NCI-H526 (cell line): Measurements from ENCODE around the gene UTP11.
A peak's percentile ranks its signal among the peaks of the same experiment; 100 is the strongest.
"Not testable (repeated sequence)": the region's sequence is repeated elsewhere in the genome, so short reads cannot be mapped to it uniquely, and the experiment has no call there.

ENCODE experiments used
- DNase-seq, 2 experiments: peaks; one replicate each; lab custom pipeline; 2025; lab: John Stamatoyannopoulos, UW

The UTP11 gene, protein sequence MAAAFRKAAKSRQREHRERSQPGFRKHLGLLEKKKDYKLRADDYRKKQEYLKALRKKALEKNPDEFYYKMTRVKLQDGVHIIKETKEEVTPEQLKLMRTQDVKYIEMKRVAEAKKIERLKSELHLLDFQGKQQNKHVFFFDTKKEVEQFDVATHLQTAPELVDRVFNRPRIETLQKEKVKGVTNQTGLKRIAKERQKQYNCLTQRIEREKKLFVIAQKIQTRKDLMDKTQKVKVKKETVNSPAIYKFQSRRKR

GRCh38 chr1:38012363-38013226 is at the start of gene UTP11:
UTP11 (plus strand) TSS chr1:38012734; CDS start chr1:38012803, 69 bp downstream.
- DNase-seq: peak; percentile 100

DNA sequence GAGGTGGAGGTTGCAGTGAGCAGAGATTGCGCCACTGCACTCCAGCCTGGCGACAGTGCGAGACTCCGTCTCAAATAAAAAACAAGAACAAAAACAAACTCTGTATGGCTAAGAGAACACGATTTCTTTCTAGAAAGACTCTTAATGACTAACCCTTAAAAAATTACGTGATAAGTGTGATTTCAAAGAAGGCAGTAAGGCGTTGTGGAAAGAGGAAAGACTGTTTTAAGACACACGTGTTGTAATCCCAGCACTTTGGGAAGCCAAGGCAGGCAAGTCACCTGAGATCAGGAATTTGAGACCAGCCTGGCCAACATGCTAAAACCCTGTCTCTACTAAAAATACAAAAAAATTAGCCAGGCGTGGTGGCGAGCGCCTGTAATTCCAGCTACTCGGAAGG is 48.4 kb upstream of the UTP11 start:
- not testable (repeated sequence) for DNase-seq

DNA sequence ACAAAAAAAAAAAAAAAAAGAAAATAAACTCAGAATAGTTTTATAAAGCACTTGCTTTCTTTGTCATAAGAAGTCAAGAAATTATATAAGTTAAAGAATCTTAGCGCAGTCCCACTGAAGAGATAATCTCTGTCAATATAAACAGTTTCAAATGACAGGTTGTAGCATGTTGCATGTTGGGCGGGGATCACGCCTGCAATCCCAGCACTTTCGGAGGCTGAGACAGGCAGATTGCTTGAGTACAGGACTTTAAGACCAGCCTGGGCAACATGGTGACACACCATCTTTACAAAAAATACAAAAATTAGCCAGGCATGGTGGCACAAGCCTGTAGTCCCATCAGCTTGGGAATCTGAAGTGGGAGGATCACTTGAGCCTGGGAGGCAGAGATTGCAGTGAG is 47.2 kb upstream of the UTP11 start:
- DNase-seq: no peak

GRCh38 chr1:37973684-37974083 is 38.9 kb upstream of the UTP11 start:
- DNase-seq: not testable (repeated sequence)

DNA sequence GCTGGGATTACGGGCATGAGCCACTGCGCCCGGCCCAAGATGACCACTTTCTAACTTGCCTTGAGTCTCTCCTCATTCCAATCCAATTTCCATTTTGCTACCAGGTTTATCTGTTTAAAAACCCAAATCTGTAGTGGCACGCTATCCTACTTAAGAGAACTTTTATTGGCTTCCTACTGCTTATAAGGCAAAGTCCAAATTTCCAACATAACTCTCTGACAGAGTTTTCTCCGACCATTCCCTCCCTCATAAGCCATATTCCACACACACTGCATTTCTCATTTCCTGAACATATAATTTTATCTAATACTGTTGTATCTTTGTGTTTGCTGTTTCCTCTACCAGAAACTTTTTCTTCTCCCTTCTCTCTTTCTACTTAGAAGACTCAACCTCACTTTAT is 38.0 kb upstream of the UTP11 start:
- DNase-seq: no peak

DNA sequence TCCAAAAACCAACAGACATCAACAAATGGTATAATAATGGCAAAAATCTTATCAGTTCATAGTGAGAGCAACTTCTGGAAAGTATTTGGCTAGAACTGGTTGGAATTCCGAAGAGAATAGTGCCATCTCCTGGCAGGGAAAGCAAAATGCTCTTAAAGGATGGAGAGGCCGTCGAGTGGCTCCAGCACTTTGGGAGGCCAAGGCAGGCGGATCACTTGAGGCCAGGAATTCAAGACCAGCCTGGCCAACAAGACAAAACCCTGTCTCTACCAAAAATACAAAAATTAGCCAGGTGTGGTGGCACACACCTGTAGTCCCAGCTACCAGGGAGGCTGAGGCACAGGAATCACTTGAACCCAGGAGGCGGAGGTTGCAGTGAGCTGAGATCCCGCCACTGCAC is 37.5 kb upstream of the UTP11 start:
- DNase-seq: peak; percentile 71 to 86

DNA sequence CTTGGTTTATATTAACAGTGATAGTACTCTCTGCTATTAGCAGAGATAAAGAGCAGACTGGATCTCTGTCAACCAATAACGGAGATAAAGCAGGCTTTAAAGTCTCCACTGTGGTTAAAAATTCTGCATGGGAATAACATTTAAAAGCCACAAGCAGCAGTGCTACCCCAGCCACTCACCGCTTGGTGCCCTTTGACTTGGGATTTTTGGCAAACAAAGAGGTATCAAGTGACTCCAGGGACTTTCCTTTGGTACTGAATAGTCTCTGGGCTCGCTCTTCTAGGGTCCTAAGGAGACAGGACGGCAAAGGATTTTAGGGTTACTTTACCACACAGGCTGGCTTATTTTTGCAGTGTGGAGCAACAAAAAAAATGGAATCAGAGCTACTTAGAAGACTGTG is 34.0 kb upstream of the UTP11 start:
- no peak for DNase-seq

DNA sequence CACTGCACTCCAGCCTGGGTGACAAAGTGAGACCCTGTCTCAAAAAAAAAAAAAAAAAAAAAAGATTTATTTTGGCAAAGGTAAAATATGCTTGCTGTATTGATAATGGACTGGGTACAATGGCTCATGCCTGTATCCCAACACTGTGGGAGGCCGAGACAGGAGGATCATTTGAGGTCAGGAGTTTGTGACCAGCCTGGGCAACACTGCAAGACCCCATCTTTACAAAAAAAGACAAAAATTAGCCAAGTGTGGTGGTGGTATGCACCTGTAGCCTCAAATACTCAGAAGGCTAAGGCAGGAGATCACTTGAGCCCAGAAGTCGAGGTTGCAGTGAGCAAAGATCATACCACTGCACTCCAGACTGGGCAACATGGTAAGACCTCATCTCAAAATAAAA is 29.0 kb upstream of the UTP11 start:
- no peak for DNase-seq

GRCh38 chr1:37987679-37988078 is 24.9 kb upstream of the UTP11 start:
- no peak for DNase-seq

- DNase-seq: peak in 1 of 2 experiments; percentile 67
These were observed 23.1 kb upstream of the UTP11 start for GRCh38 chr1:37989361-37989930.

- DNase-seq: no peak
These were observed 17.5 kb upstream of the UTP11 start for GRCh38 chr1:37994886-37995566.

DNA sequence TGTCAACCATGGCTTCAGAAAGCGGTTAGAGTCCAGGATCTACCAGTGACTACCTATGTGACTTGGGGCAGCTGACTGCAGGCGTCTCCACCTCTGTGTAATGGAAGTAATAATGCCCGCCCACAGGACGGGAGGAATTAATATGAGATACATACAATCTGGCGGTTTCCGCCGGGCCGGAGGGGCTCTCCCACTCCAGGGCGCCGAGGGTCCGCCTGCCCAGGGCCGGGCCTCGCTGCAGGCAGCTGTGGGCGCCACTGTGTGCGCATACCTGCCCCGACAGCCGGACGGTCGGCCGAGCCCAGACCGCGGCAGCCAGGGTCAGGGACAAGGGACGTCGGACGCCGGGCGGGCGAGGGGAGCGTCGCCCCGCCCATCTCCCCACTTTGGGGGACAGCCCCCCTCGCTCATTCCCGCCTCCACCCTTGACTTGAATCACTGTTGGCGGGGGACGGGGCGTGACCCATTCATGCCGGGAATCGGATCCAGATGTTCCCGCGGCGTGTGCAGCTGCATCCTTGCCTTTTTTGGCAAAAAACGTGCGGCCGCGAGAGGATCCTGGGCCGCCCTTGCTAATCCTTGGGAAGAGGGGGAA is 16.7 kb upstream of the UTP11 start:
- peak; percentile 50 to 87 for DNase-seq

DNA sequence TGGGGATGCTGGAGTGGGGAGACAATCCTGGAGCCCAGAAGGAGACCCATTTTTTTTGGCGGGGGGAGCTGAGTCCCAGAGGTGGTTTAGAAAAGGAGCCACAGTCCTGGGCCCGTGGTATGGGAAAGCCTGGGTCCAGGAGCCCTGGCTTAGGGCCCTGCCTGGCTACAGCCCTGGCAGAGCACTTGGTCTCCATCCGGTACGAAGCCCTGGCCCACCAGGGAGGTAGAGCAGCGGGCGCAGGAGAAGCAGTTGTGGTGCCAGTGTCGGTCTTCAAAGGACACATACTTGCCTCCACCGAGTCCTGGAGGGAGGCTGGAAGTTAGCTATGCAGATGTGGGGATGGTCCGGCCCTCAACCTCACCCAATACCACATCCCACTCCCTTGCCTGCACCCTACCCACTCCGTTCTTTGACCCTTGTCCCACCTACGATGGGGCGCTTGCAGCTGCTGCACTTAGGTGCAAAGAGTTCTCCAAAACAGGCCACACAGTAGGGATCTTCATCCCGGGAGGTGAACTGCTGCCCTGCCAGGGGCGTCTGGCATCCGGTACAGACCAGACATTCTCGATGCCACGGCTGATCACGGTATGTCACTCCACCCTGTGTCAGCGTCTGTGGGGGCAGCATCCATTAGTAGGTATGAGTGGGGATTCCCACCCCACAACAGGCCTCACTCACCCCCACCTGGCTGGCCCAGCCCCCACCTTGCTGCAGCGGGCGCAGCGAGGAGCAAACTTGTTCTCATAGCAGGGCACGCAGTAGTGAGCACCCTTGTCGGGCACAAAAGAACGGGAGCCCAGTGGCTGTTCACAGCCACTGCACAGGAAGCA is 15.1 kb upstream of the UTP11 start:
- no peak for DNase-seq

DNA sequence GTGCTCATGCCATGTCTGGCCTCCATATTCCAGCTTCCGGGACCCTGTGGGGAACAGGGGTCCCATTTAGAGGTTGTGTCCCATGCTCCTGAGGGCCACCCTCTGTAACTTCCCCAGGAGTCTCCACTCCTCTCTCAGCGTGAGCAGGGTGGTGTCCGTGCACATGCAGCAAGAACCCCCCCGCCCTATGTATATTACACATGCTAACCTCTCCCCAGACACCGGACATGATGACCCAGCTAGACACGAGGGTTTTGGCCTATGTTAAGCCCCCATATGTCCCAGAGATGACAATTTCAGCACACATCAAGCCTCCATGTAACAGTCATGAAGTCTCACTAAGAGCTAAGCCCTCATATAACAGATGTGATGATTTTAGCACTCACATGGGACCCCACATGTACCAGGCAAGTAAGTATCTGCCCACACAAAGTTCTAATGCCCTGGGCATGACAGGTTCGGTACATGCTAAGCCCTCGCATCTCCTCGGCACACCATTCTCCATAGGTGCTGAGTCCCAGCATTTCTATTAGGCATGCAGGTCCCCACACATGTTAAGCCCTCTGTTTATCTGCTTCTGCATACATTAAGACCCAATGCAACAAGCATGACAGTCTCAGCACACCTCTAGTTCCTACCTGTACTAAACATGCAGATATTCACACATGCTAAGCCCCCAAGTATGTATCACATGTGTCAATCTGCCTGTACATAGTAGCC is 14.3 kb upstream of the UTP11 start:
- no peak for DNase-seq

- no peak for DNase-seq
These were observed 13.6 kb upstream of the UTP11 start for GRCh38 chr1:37998913-37999429.

DNA sequence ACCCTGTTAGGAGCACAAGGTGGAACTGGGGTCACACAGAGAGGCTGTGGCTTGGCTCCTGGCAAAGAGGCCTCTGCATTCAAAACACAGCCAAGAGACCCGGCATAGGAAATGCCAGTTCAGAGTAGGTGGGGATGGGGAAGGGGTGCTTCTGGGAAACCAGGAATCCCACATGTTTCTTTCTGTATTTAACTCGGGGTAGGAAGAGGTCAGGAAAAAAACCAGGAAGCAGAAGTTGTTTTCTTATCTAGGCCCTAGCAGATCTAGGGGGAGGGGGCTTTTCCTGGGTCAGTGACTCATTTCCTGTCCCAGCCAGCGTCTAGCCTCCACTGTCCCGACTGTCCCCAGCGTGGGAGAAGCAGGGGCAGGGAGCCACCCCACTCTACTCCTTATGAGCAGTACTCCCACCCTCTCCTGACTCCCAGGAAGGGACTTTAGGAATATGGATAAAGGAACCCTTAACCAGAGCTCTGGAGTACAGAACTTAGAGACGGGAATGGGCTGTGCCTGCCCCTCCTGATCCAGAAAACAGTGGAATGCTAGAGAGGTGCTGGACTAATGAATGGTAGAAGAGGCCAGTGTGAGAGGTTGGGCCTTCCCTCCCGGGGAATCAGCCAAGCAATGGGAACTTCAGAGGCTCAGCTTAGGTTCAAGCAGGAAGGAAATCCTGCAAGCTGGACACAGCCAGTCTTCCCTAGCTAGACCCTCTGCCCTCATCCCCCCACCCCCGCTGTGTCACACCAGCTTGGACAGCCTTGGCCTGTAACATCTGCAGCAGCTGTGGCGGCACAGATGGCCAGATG is 12.9 kb upstream of the UTP11 start:
- DNase-seq: no peak

GRCh38 chr1:38000233-38000528 is 12.4 kb upstream of the UTP11 start:
- DNase-seq: no peak

- DNase-seq: no peak
These were observed 11.7 kb upstream of the UTP11 start for GRCh38 chr1:38000529-38001455.
